ENCODE results near the gene CES2.
"Not testable (repeated sequence)": the region's sequence is repeated elsewhere in the genome, so short reads cannot be mapped to it uniquely, and the experiment has no call there.

The CES2 gene

GRCh38 chr16:66993558-66993957 lies 58.2 kb downstream of the CES2 start:
- not testable (repeated sequence) for H3K36me3 ChIP-seq (ENCODE audit: control insufficient read depth in 1 of 2, insufficient read depth in 2 of 2, low read length in 2 of 2)

More at GRCh38 chr16:66993558-66993957, 58.2 kb downstream of the CES2 start:
- not testable (repeated sequence) for H3K27me3 ChIP-seq (ENCODE audit: control insufficient read depth in 1 of 2, insufficient read depth in 2 of 2, low read length in 2 of 2); H3K9me3 ChIP-seq (ENCODE audit: control insufficient read depth in 1 of 2, low read length in 2 of 2); H3K9ac ChIP-seq (ENCODE audit: low read depth in 1 of 2, low read length in 2 of 2); H3K4me1 ChIP-seq (ENCODE audit: control insufficient read depth in 1 of 2, insufficient read depth in 2 of 2, low read length in 2 of 2); H3K27ac ChIP-seq (ENCODE audit: low read depth, low read length); H3K4me3 ChIP-seq (ENCODE audit: low read depth in 1 of 2, low read length in 2 of 2)

Data from duodenal mucosa (tissue), 2 donors.